Measurements from ENCODE around the gene DNAH2.

Gene DNAH2

GRCh38 chr17:7703584-7704479 lies 13.7 kb upstream of the DNAH2 start:
- no peak for DNase-seq (ENCODE audit: low read depth in 3 of 3)

DNA sequence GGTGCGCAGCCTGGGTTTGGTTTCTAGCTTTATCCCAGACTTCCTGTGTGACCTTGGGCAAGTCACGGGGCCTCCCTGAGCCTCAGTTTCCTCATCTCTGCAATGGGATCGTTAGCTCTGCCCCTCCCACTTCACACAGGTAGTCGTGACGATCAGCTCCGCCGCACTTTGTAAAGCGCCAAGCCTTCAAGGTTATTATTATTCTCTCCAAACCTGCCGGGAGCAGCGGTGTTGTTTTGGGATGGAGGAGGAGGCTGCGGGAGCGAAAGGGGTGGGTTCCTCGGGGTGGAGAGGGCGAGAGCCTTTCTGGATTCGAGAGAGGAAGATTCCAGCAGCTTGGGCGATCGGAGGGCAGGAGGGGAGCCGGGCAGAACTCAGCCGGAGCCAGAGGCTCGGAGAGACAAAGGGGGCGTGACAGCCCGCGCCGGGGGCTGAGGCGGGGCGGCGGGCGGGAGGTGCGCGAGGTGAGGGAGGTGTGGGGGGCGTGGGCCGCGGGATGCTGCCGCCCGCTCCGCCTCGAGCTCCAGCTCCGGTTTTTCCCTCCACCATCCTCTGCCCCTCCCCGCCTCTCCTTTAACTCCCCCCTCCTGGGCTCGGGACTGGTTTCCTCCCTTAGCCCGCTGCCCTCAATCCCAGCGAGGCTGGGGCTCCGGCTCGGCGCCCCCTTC lies 12.8 kb upstream of the DNAH2 start, which contains the start of gene EFNB3:
EFNB3 (plus strand) TSS at position 602 of the 668 bp plus-strand sequence. CDS start 397 bp downstream, outside the sequence.
- no peak for DNase-seq (ENCODE audit: low read depth in 3 of 3)

GRCh38 chr17:7705269-7706255 lies 12.0 kb upstream of the DNAH2 start:
- DNase-seq (ENCODE audit: low read depth in 3 of 3), result no peak

DNA sequence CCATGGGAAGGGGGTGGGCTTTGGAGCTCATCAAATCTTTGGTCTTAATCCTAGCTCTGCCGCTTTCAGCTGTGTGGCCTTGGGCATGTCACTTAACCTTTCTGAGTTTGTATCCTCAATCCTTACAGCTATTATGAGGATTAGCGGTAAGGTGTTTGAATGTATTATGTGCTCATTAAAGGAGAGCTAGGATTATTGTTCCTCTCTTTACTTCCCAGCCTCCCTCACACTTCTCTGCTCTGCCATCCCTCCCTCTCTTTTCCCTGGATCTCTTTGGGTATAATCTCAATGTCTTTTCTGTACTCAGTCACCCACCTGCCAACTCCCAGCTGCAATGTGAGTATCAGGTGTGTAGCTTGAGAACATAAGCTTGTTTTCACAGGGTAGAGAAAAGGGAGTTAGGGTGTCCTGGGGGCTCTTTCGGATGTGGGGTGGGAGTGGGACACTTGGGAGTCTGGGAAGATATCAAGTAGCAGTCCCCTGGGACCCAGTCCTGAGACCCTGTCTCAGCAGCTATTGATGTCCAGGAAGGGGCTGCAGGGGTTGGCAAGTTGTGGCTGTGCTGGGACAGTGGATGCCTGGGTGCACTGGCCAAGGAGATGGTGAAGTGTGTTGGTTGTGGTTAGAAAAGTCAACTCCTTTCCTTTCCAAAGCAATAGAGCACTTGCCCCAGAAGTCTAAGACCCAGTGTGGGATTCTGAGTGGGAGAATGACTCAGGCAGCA lies 10.8 kb upstream of the DNAH2 start:
- no peak for DNase-seq (ENCODE audit: low read depth in 3 of 3)

DNA sequence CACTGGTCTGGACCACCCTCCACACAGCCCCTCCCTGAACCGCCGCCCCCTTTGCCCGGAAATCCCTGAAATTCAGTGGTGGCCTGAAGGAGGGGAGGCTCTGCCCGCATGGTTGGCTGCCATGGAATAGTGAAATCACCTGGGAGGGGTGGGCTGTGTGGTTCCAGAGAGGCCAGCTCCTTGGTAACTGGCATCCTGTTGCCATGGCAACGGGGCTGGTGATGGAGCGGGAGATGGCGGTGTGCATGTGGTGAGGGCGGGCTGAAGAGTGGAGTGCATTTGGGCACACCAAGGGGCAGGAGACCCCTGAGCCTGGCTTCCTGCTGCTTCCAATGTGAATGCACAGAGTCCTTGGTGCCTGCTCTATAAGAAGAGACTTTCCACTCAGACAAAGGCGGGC lies 10.1 kb upstream of the DNAH2 start:
- DNase-seq (ENCODE audit: low read depth in 3 of 3), result no peak

DNA sequence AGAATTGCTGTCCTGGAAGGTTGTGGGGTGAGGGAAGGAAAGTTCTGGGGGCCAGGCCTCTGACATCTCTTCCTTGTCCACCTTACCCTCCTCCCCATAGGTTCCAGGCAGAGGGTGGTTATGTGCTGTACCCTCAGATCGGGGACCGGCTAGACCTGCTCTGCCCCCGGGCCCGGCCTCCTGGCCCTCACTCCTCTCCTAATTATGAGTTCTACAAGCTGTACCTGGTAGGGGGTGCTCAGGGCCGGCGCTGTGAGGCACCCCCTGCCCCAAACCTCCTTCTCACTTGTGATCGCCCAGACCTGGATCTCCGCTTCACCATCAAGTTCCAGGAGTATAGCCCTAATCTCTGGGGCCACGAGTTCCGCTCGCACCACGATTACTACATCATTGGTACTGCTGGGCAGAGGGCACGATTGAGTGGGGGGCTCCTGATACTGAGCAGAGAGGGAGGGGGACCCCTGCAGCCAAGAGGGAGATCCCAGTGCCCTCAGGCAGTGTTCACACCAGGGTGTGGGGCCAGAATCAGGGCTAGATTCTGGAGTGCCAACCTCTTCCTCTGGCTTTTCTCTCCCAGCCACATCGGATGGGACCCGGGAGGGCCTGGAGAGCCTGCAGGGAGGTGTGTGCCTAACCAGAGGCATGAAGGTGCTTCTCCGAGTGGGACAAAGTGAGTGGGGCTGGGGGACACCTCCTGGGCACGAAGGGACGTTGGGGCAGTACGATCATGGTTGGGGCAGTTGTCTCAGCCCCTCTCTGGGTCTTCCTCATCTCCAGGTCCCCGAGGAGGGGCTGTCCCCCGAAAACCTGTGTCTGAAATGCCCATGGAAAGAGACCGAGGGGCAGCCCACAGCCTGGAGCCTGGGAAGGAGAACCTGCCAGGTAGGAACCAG lies 9.4 kb upstream of the DNAH2 start:
- DNase-seq (ENCODE audit: low read depth in 3 of 3), result no peak

- no peak for DNase-seq (ENCODE audit: low read depth in 3 of 3)
Measured at GRCh38 chr17:7709031-7709430, 8.5 kb upstream of the DNAH2 start.

DNA sequence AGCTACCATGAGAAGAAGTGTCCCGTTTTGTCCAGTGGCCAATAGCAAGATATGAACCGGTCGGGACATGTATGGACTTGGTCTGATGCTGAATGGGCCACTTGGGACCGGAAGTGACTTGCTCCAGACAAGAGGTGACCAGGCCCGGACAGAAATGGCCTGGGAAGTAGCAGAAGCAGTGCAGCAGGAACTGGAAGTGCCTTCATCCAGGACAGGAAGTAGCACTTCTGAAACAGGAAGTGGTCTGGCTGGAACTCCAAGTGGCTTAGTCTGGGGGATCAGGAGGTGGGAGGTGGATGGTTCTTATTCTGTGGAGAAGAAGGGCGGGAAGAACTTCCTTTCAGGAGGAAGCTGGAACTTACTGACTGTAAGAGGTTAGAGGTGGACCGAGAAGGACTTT lies 7.2 kb upstream of the DNAH2 start:
- DNase-seq (ENCODE audit: low read depth in 3 of 3), result no peak

GRCh38 chr17:7711051-7711755 lies 6.3 kb upstream of the DNAH2 start:
- no peak for DNase-seq (ENCODE audit: low read depth in 3 of 3)

DNA sequence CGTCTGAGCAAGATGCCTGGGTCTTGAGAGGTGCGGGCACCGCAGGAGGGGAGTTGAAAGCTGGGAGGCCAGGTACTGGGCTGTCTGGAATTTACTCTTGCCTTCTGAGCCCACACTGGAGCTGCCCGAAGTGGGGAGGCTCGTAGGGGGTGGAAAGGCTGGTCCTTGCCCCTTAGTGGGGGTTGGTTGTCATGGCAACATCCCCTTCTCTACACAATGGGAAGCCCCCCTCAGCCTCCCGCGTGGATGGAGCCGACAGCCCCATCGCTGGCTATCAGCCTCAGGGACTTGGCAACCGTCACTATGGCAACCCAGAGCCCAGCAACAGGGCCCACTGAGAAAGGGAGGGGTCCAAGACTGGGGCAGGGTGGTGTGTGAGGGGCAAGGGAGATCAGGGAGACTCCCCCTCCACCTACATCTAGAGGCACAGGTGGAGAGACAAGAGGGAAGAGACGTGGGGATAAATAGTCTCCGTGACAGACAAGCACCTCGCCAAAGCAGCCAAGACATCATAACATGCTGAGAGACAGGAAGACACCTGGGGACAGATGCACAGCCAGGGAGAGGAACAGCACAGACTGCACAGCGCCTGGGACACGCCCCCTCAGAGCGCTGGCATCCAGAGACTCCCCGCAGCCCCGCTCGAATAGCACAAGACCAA lies 5.3 kb upstream of the DNAH2 start:
- DNase-seq (ENCODE audit: low read depth in 3 of 3), result no peak

DNA sequence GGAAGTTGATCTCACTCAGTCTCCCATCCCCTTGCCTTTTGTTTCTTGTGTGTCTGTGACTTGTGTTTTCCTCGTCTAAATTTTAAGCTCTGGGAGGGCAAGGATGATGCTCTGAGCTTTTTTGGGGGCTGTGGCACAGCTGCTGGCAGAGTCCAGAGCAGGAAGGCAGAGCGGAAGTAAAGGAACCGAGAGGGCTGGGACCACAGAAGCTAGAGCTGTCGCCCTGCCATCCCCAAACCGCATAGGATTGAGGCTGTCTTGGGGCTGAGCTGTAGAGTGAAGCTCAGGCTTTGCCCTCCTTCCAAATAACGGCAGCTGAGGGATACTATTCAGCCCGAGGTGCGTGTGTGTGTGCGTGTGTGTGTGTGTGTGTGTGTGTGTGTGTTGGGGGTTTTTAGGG lies 3.8 kb upstream of the DNAH2 start:
- DNase-seq (ENCODE audit: low read depth in 3 of 3), result no peak

GRCh38 chr17:7714721-7715594 lies 2.6 kb upstream of the DNAH2 start:
- no peak for DNase-seq (ENCODE audit: low read depth in 3 of 3)

- DNase-seq (ENCODE audit: low read depth in 3 of 3), result no peak
Measured at GRCh38 chr17:7715936-7716886, 1.3 kb upstream of the DNAH2 start.

- DNase-seq (ENCODE audit: low read depth in 3 of 3), result no peak
Measured at GRCh38 chr17:7717756-7718350, 309 bp downstream of the DNAH2 start.

DNA sequence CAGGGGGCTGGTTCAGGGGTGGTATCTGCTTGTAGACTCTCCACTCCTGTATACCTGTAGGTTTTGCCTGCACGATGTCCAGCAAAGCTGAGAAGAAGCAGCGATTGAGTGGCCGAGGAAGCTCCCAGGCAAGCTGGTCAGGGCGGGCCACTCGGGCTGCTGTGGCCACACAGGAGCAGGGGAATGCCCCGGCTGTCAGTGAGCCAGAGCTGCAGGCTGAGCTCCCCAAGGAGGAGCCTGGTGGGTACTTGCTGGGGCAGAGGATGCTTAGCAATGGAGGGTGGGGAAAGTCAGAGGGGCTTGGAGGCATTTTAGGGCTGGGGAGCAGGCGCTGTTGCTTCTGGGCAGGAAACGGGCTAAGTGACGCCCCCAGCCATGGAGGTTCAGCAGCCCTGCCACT lies 2.1 kb downstream of the DNAH2 start:
- DNase-seq (ENCODE audit: low read depth in 3 of 3), result no peak

GRCh38 chr17:7720125-7720524 lies 2.6 kb downstream of the DNAH2 start:
- no peak for DNase-seq (ENCODE audit: low read depth in 3 of 3)
